ENCODE data around the gene HELB.
"Not testable (repeated sequence)": the region's sequence is repeated elsewhere in the genome, so short reads cannot be mapped to it uniquely, and the experiment has no call there.

The HELB gene

GRCh38 chr12:66289485-66289884 is 12.8 kb upstream of the HELB start:
- no peak for TF ChIP-seq CTCF (IDR thresholded peaks at IDR 0.05; ENCODE audit: low read depth, low read length)
- Histone ChIP-seq H3K27ac (no peak overlapping the region), H3K4me3 (ENCODE audit: low read depth, low read length) (no peak overlapping the region), H3K27me3 (ENCODE audit: insufficient read depth, low read depth, severe bottlenecking) (no peaks in the 10 kb centered on the region), H3K9me3 (ENCODE audit: severe bottlenecking) (no peaks in the 10 kb centered on the region), H3K36me3 (no peaks in the 10 kb centered on the region)
- no peak for DNase-seq

GRCh38 chr12:66290716-66291200 is 11.5 kb upstream of the HELB start:
- TF ChIP-seq CTCF (IDR thresholded peaks at IDR 0.05; ENCODE audit: low read depth, low read length): no peak
- Histone ChIP-seq H3K27ac (no peak overlapping the region), H3K27me3 (ENCODE audit: insufficient read depth, low read depth, severe bottlenecking) (no peaks in the 10 kb centered on the region), H3K36me3 (no peaks in the 10 kb centered on the region), H3K4me3 (ENCODE audit: low read depth, low read length) (no peak overlapping the region), H3K9me3 (ENCODE audit: severe bottlenecking) (no peaks in the 10 kb centered on the region)
- DNase-seq: no peak

- H3K4me3 ChIP-seq (ENCODE audit: low read depth, low read length): no peak overlapping the region
- H3K9me3 ChIP-seq (ENCODE audit: severe bottlenecking): no peaks in the 10 kb centered on the region
- TF ChIP-seq CTCF (IDR thresholded peaks at IDR 0.05; ENCODE audit: low read depth, low read length): no peak
- H3K36me3 ChIP-seq: no peaks in the 10 kb centered on the region
- DNase-seq: no peak
- H3K27ac ChIP-seq: no peak overlapping the region
- no peaks in the 10 kb centered on the region for H3K27me3 ChIP-seq (ENCODE audit: insufficient read depth, low read depth, severe bottlenecking)
Measured at GRCh38 chr12:66296176-66296683, 6.1 kb upstream of the HELB start.

- Histone ChIP-seq H3K27me3 (ENCODE audit: insufficient read depth, low read depth, severe bottlenecking) (no peaks in the 10 kb centered on the region), H3K27ac (no peak overlapping the region), H3K4me3 (ENCODE audit: low read depth, low read length) (no peak overlapping the region), H3K9me3 (ENCODE audit: severe bottlenecking) (no peaks in the 10 kb centered on the region), H3K36me3 (no peaks in the 10 kb centered on the region)
- TF ChIP-seq CTCF (IDR thresholded peaks at IDR 0.05; ENCODE audit: low read depth, low read length): no peak
- no peak for DNase-seq
Measured at GRCh38 chr12:66297080-66297479, 5.2 kb upstream of the HELB start.

GRCh38 chr12:66297923-66298322 is 4.4 kb upstream of the HELB start:
- Histone ChIP-seq H3K9me3 (ENCODE audit: severe bottlenecking) (no peaks in the 10 kb centered on the region), H3K36me3 (no peaks in the 10 kb centered on the region), H3K27me3 (ENCODE audit: insufficient read depth, low read depth, severe bottlenecking) (no peaks in the 10 kb centered on the region), H3K27ac (no peak overlapping the region), H3K4me3 (ENCODE audit: low read depth, low read length) (no peak overlapping the region)
- no peak for TF ChIP-seq CTCF (IDR thresholded peaks at IDR 0.05; ENCODE audit: low read depth, low read length)
- DNase-seq: no peak

GRCh38 chr12:66302827-66303169 is 505 bp downstream of the HELB start:
- Histone ChIP-seq H3K36me3 (peaks cover 3% of the 10 kb centered on the region; the same call in 1 of the 2 replicates), H3K27me3 (ENCODE audit: insufficient read depth, low read depth, severe bottlenecking) (no peaks in the 10 kb centered on the region), H3K9me3 (ENCODE audit: severe bottlenecking) (no peaks in the 10 kb centered on the region), H3K4me3 (ENCODE audit: low read depth, low read length) (peak overlapping the region; percentile 97), H3K27ac (peak overlapping the region; percentile 67)
- DNase-seq: no peak
- no peak for TF ChIP-seq CTCF (IDR thresholded peaks at IDR 0.05; ENCODE audit: low read depth, low read length)

GRCh38 chr12:66303316-66303804 is 1.1 kb downstream of the HELB start:
- H3K4me3 ChIP-seq (ENCODE audit: low read depth, low read length): peak overlapping the region; percentile 97; the same call in 1 of the 2 replicates
- not testable (repeated sequence) for DNase-seq, H3K27ac ChIP-seq

More at GRCh38 chr12:66303316-66303804, 1.1 kb downstream of the HELB start:
- H3K27me3 ChIP-seq (ENCODE audit: insufficient read depth, low read depth, severe bottlenecking); H3K36me3 ChIP-seq; H3K9me3 ChIP-seq (ENCODE audit: severe bottlenecking): not testable (repeated sequence)
